SK-N-MC (cell line): ENCODE measurements around the gene MEF2B.

ENCODE experiments used
- EZH2 ChIP-seq: fragments of 200-600 bp; sonication (generic); IDR thresholded peaks from one replicate; pipeline ENCODE4 v1.6.1; 2017; ENCODE audit warnings: antibody characterized with exemption
- FOXP2 ChIP-seq: optimal IDR thresholded peaks from 2 replicates; pipeline ENCODE3; 2011; ENCODE audit warnings: mild to moderate bottlenecking, moderate library complexity; ENCODE audit not compliant: insufficient read depth; ENCODE audit errors: extremely low read length, control extremely low read depth
- POLR2AphosphoS5 ChIP-seq: IDR thresholded peaks from 2 replicates; pipeline ENCODE4 v1.6.1; 2012; ENCODE audit warnings: mild to moderate bottlenecking, low read depth, low read length, borderline replicate concordance

- TF ChIP-seq POLR2AphosphoS5 (no peak), EZH2 (no peak), FOXP2 (no peak)
These were observed 59.5 kb downstream of the MEF2B start for GRCh38 chr19:19110410-19111135.
